ENCODE results near the gene PTPMT1.

PTPMT1 gene

DNA sequence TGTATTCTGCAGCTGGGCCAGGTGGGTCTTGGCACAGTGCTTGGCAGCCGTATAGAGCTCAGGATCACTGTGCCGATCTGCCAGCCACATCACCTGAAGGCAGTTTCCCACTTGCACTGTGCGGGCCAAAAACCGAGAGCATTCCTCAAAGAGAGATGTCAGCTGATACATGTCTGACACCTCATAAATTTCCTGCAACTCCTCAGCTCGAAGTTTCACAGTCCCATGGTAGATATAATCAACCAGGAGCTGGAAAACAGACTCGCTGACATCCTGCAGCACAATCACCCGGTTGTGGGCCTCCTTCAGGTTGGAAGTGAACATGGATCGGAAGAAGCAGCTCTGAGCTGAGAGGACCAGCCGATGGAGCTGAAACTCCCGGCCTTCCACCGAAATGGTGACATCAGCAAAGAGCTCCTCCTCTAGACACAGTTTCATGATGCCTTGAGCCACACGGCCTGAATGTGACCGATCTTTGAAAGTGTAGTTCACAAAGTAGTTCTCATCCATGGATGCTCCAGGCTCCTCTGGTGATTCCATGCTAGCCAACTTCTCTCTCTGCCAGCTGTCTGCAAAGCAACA, 12.2 kb downstream of the PTPMT1 start:
- peak overlapping the region; percentile 98 for H3K4me3 ChIP-seq (ENCODE audit: low read depth, low read length)
- TF ChIP-seq, protein P1, sequence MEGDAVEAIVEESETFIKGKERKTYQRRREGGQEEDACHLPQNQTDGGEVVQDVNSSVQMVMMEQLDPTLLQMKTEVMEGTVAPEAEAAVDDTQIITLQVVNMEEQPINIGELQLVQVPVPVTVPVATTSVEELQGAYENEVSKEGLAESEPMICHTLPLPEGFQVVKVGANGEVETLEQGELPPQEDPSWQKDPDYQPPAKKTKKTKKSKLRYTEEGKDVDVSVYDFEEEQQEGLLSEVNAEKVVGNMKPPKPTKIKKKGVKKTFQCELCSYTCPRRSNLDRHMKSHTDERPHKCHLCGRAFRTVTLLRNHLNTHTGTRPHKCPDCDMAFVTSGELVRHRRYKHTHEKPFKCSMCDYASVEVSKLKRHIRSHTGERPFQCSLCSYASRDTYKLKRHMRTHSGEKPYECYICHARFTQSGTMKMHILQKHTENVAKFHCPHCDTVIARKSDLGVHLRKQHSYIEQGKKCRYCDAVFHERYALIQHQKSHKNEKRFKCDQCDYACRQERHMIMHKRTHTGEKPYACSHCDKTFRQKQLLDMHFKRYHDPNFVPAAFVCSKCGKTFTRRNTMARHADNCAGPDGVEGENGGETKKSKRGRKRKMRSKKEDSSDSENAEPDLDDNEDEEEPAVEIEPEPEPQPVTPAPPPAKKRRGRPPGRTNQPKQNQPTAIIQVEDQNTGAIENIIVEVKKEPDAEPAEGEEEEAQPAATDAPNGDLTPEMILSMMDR (IDR thresholded peaks at IDR 0.05; ENCODE audit: low read depth, low read length) = no peak

DNA sequence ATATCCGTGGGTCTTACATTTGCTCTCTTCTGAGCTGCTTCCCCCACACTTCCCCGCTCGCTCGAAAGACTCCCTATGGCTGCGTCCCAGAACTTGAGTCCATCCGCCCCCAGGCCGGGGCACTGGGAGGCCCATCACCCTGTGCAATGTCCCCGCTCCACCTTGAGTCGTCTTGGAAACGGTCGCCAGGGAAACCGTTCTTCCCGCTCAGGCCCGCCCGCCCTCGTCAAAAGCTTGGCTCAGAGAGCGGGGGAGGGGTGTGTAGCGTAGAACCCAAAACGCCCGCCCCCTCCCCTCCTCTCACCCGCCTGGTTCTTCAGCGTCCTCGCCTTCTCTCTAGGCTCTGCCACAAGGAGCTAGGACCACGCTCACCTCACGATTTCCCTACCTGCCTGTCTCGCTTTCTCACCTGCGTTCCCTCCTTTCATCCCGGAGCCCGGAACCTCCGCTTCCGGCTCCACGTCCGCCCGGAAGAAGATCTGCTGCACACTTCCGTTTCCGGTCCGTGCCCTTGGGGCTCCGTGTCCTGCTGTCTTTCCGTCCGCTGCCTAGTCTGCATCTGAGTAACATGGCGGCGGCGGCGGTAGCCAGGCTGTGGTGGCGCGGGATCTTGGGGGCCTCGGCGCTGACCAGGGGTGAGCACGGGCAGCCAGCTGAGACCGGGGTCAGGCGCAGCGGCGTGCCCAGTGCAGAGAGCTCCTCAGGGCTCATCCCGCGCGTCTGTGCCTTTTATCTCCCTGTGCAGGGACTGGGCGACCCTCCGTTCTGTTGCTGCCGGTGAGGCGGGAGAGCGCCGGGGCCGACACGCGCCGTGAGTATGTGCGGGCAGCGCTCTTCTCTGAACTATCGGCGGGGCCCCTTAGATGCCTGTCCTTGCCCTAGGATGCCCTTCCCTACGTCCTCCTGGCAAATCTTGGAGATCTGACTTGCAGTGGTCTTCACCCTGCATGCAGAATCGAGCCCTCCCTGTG, 13.4 kb downstream of the PTPMT1 start, which contains the start of the genes KBTBD4 and NDUFS3:
KBTBD4 (minus strand) TSS at position 447 of the 971 bp plus-strand sequence; CDS start at position 428, 19 bp downstream.
NDUFS3 (plus strand) TSS at position 551 of the 971 bp plus-strand sequence; CDS start at position 569, 18 bp downstream.
- TF ChIP-seq, protein P1 (IDR thresholded peaks at IDR 0.05; ENCODE audit: low read depth, low read length) = no peak

DNA sequence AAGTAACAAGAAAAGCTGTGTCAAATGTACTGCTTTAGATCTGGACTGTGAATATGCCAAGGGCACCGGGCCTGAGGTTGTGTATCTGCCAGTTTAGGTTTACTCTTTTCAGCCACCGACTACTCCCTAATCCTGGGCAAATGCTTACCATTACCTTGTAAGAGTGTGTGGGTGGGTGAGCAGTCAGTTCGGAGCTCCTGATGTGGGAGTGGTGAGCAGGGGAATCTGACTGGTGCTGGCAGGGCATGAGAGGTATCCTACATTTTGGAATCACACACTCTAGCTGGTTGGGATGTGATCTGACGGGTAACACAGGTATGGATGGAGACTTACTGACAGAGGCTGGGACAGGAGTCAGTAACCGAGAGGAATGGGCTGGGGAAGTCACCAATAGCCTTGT, 18.4 kb downstream of the PTPMT1 start:
- no peak overlapping the region for H3K4me3 ChIP-seq (ENCODE audit: low read depth, low read length)
- TF ChIP-seq, protein P1 (IDR thresholded peaks at IDR 0.05; ENCODE audit: low read depth, low read length) = no peak

More for the DNA sequence above, 13.4 kb downstream of the PTPMT1 start, which contains the start of the genes KBTBD4 and NDUFS3:
- H3K4me3 ChIP-seq (ENCODE audit: low read depth, low read length) = peak within 1 kb of the TSS; percentile 98

DNA sequence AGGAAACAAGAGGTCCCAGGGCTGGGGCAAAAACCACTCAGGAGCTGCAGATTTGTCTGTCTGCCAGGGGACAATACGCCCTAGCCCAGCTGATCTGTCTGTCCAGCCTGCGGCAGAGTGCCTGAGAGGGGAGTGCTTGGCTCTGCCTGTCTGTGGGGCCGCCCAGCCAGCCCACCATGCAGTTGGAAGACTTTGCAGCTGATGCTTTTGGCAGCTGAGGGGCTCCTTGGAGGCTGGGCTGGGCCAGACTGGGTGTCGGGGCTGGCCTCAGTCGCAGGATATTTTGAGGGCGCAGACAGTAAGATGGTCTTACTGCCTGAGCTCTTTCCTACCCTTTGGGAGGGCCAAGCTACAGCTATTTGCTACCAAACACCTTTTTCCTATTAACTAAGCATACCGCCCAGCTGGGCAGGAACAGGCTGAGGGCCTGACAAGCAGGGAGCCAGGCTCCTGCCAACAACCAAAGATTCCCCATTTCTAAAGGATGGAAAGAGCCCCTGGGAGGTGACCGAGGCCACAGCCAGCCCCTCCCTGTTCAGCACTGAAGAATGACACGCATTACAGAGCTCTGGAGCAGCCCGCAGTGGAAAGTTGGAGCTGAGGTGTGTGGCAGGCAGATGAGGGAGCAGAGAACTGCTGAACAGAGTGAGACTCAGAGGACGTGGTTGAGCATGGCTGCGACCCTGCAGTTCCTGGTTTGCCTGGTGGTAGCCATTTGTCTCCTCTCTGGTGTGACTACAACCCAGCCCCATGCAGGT, 20.9 kb downstream of the PTPMT1 start, which contains the start of gene FAM180B:
FAM180B (plus strand) TSS at position 581 of the 758 bp plus-strand sequence; CDS start at position 672, 91 bp downstream.
- TF ChIP-seq, protein P1 (IDR thresholded peaks at IDR 0.05; ENCODE audit: low read depth, low read length) = no peak

DNA sequence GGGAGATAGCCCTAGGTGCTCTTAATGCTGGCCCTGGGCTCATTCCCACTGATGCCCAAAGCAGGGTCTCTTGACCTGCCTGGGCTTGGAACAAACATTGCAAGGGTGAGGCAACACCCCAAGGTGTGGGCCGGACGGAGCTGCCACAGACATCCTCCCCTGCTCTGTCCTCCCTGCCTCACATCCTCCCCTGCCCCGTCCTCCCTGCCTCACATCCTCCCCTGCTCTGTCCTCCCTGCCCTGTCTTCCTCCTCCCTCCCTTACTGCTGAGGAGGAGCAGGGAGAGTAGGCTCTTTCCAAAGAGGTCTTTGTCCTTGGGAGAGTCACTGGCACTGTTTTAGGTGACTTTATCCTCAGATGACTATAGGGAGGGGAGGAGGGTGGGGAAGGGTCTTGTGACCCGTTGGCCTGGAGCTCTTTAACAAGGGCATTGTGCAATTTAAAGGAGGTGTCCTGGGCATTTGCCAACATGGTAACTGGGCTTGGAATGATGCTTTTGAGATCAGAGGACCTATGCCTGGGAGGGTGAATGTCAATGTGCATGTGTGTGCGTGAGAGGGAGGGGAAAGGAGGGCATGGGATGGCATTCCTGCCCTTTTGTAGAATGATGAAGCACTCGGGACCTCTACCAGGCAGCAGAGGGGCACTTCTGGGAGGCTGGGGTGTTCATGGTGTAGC, 21.8 kb downstream of the PTPMT1 start:
- no peak overlapping the region for H3K4me3 ChIP-seq (ENCODE audit: low read depth, low read length)
- TF ChIP-seq, protein P1 (IDR thresholded peaks at IDR 0.05; ENCODE audit: low read depth, low read length) = no peak

More for the DNA sequence above, 20.9 kb downstream of the PTPMT1 start, which contains the start of gene FAM180B:
- H3K4me3 ChIP-seq (ENCODE audit: low read depth, low read length) = no peak within 1 kb of the TSS

DNA sequence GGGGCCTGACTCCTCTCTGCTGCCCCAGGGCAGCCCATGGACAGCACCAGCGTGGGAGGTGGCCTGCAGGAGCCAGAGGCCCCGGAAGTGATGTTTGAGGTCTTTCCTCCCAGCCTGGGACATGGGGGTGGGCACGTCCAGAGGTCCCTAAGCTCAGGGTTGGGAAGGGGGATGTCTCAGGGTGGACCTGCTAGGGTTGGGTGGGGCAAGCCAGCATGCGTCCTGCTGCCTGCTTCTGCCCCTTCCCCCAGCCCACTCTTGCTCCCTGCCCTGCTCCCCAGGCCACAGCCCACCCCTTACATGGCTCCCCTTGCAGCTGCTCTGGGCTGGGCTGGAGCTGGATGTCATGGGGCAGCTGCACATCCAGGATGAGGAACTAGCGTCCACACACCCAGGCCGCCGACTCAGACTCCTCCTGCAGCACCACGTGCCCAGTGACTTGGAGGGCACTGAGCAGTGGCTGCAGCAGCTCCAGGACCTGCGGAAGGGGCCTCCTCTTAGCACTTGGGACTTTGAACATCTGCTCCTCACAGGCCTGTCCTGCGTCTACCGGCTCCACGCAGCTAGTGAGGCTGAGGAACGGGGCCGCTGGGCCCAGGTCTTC, 22.4 kb downstream of the PTPMT1 start:
- H3K4me3 ChIP-seq (ENCODE audit: low read depth, low read length) = no peak overlapping the region
- TF ChIP-seq, protein P1 (IDR thresholded peaks at IDR 0.05; ENCODE audit: low read depth, low read length) = no peak
